H1 (cell line): ENCODE data around the gene PRPS1.

Experiments used
- CTCF ChIP-seq, 3 experiments: IDR thresholded peaks; 1 replicate in 2 of 3; 2 replicates in 1 of 3; pipeline versions ENCODE4 v1.5.1 to v1.6.1; 2011; ENCODE audit warnings: low read length in 3 of 3, mild to moderate bottlenecking in 3 of 3, inconsistent platforms in 2 of 3, low read depth in 1 of 3, moderate library complexity in 1 of 3; ENCODE audit not compliant: insufficient read depth in 1 of 3; ENCODE audit errors: control extremely low read depth in 1 of 3
- GABPA ChIP-seq: IDR thresholded peaks from 2 replicates; pipeline ENCODE4 v1.6.1; 2011; ENCODE audit warnings: mild to moderate bottlenecking, low read length, moderate library complexity, borderline replicate concordance; ENCODE audit not compliant: insufficient read depth
- POLR2AphosphoS5 ChIP-seq: IDR thresholded peaks from 2 replicates; pipeline ENCODE4 v1.6.1; 2011; ENCODE audit warnings: low read depth, low read length
- RFX5 ChIP-seq: IDR thresholded peaks from 2 replicates; pipeline ENCODE4 v1.6.1; 2011; ENCODE audit warnings: low read depth, low read length, improper control_type of control experiment, borderline replicate concordance
- SIRT6 ChIP-seq: IDR thresholded peaks from one replicate; pipeline ENCODE4 v1.7.1; 2012; ENCODE audit warnings: low read length, inconsistent platforms

DNA sequence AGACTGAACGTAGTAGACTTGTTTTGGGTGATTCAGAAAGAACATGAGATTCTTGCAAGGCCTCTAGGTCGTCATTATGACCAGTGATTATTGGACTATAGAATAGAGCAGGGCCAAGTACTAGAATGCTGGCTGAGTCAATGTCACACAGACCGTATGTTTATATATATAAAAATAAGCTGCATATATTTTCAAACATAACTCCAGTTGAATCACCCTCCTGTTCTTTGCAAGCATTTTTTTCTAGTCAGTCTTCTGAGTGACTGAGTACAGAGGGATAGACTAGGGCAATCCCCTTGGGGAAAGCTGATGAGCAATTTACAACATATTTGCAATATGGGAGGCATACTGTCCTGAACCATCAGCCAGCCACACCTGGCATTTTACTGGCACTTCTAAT, 48.4 kb upstream of the PRPS1 start:
- TF ChIP-seq GABPA: no peak
- no peak for TF ChIP-seq CTCF (IDR thresholded peaks at IDR 0.05; ENCODE audit: control extremely low read depth in 1 of 3, insufficient read depth in 1 of 3, low read depth in 1 of 3, low read length in 3 of 3)
- no peak for TF ChIP-seq SIRT6
- TF ChIP-seq RFX5: no peak
- no peak for TF ChIP-seq POLR2AphosphoS5
